Measurements from ENCODE around the gene LMLN.
"Not testable (repeated sequence)": the region's sequence is repeated elsewhere in the genome, so short reads cannot be mapped to it uniquely, and the experiment has no call there.

The LMLN gene

DNA sequence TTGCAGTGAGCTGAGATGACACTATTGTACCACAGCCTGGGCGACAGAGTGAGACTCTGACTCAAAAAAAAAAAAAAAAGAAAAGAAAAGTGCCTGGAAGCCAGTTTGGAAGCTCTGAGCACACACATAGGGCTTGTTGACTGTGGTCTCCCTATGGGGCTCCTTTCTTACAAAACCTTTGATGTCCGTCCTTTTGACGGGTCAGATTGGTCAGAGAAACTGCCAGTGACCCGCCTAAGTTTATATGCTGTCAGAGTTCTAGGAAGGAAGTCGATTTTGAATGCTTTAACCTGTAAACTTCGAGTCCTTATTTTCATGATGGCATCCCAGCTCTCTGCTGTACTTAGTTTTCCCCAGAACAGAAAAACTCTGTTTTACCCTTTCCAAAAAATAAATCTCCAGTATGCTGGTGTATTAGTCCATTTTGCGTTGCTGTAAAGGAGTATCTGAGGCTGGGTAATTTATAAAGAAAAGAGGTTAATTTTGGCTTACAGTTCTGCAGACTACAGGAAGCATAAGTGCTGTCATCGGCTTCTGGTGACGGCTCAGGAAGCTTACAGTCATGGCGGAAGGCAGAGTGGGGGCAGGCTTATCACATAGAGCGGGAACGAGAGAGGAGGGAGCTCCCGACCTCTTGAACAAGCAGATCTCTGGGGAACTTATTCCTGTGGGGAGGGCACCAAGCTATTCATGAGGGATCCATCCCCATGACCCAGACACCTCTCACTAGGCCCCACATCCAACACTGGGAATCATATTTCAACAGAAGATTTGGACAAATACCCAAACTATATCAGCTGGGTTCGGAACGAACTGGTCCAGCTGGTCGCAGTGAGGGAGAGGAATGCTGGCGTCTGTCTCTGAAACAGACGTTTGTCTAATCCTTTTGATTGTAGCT is 72.3 kb downstream of the LMLN start:
- no peak for TF ChIP-seq CTCF (IDR thresholded peaks at IDR 0.05; ENCODE audit: low read depth, low read length)
- Histone ChIP-seq H3K27me3 (no peaks in the 10 kb centered on the region; the same call in none of the 2 replicates), H3K36me3 (no peaks in the 10 kb centered on the region), H3K4me1 (no peaks in the 10 kb centered on the region), H3K9me3 (no peaks in the 10 kb centered on the region), H3K4me3 (ENCODE audit: low read depth, low read length) (no peak overlapping the region)
- DNase-seq = no peak

DNA sequence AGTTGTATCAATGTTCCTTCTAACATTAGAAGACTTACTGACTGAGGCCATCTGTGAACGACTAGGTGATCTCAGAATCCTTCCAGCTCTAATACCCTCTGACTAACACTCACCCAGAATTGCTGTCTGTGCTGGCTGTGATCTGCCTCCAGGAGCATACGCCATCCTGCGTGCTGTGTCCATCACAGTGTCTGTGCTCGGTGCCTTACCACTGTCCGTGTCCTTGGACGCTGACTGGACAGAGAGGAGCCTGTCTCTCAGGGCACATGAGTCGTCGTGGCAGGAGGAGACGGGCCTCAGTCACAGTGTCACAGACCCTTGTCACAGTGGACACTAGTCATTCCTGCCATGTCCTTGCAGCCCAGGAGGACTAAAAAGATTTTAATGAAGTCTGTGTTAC is 83.1 kb downstream of the LMLN start:
- Histone ChIP-seq H3K36me3 (no peaks in the 10 kb centered on the region), H3K4me3 (ENCODE audit: low read depth, low read length) (no peak overlapping the region), H3K27me3 (peaks cover 9% of the 10 kb centered on the region), H3K4me1 (no peaks in the 10 kb centered on the region), H3K9me3 (no peaks in the 10 kb centered on the region)
- DNase-seq = no peak
- TF ChIP-seq CTCF (IDR thresholded peaks at IDR 0.05; ENCODE audit: low read depth, low read length) = no peak

DNA sequence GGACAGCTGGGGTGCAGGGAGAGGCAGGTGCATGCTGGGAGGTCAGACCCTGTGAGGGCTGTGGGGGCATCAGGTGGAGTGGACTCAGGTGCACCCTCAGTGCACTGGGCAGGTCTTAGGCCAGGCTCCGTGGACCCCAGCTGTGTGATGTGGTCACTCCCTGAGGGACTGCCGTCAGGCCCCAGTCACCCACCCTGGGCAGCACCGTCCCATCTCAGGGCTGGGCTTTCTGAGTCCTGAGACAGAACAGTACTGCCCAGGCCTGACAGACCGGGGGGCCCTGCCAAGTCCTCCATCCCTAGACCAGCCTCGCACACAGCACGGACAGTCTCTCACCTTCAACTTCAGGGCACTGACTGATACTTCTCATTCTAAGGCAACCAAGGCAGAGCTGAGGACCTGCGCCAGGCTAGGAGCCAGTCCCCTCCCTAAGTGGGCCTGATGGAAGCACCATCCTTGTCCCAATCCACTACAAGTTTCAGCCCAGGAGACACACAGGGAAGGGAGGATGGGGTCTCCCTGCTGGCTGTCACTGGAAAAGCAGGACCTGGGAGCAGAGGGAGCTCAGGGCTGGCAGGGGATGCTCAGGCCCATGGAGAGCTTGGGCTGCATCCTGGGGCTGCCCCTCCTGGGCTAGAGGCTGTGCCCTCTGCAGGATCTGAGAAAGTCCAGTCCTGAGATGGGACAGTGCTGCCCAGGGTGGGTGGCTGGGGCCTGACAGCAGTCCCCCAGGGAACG is 86.3 kb downstream of the LMLN start:
- Histone ChIP-seq H3K36me3 (no peaks in the 10 kb centered on the region), H3K4me3 (ENCODE audit: low read depth, low read length) (no peak overlapping the region), H3K27me3 (peaks cover 5% of the 10 kb centered on the region; the same call in 1 of the 2 replicates), H3K9me3 (no peaks in the 10 kb centered on the region), H3K4me1 (no peaks in the 10 kb centered on the region)
- DNase-seq = no peak
- TF ChIP-seq CTCF (IDR thresholded peaks at IDR 0.05; ENCODE audit: low read depth, low read length) = no peak

- no peaks in the 10 kb centered on the region for H3K9me3 ChIP-seq
- 0 out of 2 replicates have a peak, but pooled peaks cover 5% of the 10 kb centered on the region for H3K27me3 ChIP-seq
- H3K36me3 ChIP-seq = no peaks in the 10 kb centered on the region
- no peak for TF ChIP-seq CTCF (IDR thresholded peaks at IDR 0.05; ENCODE audit: low read depth, low read length)
- no peaks in the 10 kb centered on the region for H3K4me1 ChIP-seq
- no peak for DNase-seq
- no peak overlapping the region for H3K4me3 ChIP-seq (ENCODE audit: low read depth, low read length)
Measured at GRCh38 chr3:198048445-198048844, 88.4 kb downstream of the LMLN start.

GRCh38 chr3:198051836-198052235 is 91.8 kb downstream of the LMLN start:
- Histone ChIP-seq H3K4me1 (no peaks in the 10 kb centered on the region), H3K4me3 (ENCODE audit: low read depth, low read length) (no peak overlapping the region), H3K9me3 (no peaks in the 10 kb centered on the region)

DNA sequence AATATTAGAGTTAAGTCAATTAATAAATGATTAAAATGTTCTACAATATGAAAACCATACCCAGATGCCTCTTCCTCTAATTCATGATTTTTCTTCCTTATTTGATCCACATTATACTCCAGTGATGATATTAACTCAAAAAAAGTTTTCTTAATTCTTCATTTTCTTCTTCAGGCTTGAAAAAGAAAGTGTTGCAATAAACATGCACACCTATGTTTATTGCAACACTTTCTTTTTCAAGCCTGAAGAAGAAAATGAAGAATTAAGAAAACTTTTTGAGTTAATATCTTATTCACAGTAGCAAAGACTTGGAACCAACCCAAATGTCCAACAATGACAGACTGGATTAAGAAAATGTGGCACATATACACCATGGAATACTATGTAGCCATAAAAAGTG is 93.4 kb downstream of the LMLN start:
- H3K4me1 ChIP-seq; H3K36me3 ChIP-seq; H3K9me3 ChIP-seq; H3K27me3 ChIP-seq; H3K4me3 ChIP-seq (ENCODE audit: low read depth, low read length); DNase-seq: not testable (repeated sequence)

More at GRCh38 chr3:198051836-198052235, 91.8 kb downstream of the LMLN start:
- H3K36me3 ChIP-seq = no peaks in the 10 kb centered on the region
- H3K27me3 ChIP-seq = no peaks in the 10 kb centered on the region
- DNase-seq = no peak
- no peak for TF ChIP-seq CTCF (IDR thresholded peaks at IDR 0.05; ENCODE audit: low read depth, low read length)

All from BE2C (cell line).